ENCODE measurements around the gene TRIM14.
"Not testable (repeated sequence)": the region's sequence is repeated elsewhere in the genome, so short reads cannot be mapped to it uniquely, and the experiment has no call there.

TRIM14 gene

DNA sequence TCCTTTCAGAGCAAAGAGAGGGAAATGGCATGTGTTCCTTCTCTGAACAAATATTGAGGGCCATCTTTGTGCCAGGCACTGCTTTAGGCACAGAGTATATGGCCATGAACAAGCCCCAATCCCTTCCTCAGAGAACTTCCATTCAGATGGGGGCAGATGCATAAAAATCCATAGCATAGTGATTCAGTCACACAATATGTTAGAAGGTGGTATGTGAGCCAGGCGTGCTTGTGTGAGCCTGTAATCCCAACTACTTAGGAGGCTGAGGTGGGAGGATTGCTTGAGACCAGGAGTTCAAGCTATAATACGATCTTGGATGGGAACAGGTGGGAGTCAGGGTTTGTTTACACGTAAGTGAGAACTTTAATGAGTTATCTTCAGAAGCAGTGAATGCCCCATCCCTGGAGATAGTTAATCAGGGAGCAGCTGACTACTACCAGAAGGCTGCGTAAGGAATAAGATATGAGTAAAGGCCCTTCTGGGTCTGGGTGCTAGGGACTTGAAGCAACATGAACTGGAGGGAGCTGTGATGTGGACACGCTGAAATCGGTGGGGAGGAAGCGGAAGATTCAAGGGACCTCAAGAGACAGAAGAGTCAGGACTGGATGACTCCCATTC, 35.3 kb downstream of the TRIM14 start:
- DNase-seq = no peak

DNA sequence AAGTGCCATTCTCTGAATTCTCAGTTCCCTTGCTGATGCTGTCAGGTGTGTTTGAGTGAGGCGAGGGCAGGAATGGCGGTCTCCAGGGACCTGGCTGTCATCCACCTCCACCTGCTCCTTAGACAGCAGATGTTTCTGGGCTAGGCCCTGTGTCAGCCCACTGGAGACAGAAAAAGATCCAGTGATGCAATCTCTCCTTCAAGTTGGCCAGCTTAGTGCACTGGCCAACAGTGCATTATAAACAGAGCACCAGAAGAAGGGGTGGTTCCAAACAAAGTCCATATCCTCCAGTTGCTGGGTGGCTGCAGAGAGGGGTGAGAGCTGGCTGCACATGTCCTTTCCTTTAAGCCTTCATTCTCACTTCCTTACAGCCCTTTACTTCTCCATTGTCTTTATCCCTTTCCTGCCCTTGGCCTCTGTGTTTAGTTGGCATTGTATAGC, 35.9 kb downstream of the TRIM14 start:
- peak in 1 of 58 donors; percentile 9 for DNase-seq

DNA sequence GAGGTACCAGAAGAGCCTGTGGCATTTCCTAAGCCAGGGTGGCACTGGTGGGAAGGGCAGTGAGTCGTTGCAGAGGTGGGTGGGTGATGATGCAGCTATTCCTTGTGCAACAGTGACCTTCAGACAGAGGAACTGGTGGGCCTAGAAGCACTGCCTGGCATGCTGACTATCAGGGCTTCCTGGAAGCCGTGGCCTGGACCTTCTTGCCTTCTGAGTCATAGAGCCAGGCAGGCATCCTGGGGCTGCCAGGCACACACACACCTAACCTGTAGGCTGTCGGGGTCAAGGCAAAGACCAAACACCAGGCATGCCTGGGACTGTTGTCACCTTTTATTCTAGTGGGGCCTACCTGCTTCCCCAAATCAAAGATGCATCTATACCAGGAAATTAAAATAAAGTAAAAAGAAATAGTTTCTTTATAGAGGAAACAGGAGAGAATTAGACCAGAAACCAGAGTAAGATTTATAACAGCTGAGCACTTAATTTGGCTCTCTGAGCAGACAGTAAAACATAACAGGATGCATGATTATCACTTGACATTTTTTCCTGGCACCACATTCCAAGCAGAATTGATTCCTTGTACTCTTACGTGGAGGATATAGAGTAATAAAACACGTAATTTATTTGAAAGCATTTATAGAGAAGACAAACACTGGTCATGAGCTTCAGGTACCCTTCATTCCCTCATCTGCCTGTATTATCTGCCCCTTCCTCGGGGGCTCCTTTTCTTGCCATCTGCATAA, 37.4 kb downstream of the TRIM14 start:
- no peak for DNase-seq

DNA sequence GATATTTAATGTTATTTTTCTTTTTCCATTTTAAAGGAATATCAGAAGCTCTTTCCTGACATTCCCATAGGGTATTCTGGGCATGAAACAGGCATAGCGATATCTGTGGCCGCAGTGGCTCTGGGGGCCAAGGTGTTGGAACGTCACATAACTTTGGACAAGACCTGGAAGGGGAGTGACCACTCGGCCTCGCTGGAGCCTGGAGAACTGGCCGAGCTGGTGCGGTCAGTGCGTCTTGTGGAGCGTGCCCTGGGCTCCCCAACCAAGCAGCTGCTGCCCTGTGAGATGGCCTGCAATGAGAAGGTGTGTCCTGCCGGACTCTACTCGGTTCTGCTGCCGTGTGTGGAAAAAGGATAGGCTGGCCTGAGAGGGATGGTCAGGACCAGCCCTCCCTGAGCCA, 38.2 kb downstream of the TRIM14 start:
- DNase-seq = no peak

DNA sequence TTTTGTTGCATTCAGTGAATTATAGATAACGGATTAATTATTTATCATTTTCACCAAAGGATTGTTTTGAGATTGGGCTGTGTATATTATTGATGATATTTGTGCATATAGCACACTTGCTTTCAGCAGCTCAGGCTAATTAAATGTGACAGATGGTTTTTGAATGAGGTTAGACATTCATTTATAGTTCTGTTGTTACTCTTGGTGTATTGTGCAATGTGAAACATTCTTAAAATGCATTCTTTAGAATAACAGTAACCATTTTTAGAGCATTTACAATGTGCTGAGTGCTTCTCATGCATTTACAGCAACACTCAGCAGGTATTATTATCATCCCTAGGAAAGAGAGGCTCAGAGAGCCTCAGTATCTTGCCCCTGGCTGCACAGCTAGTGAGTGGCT, 38.7 kb downstream of the TRIM14 start:
- no peak for DNase-seq

DNA sequence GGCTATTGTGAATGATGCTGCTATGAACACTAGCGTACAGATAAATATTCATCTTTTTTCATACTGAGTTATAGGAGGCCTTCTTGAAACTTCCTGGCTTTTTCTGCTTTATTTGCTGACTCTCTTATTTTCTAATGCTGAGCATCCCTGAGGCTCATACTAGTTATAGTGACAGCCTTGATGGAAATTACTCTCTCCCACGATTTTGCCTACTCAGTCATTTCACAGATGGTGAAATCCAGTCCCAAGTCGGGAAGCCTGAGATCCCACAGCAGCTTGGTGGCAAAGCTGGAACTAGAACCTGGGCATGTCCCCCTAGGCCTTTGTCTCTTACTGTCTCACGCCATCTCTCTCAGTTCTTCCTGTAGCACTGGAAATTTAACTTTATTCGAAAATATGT, 40.1 kb downstream of the TRIM14 start:
- no peak for DNase-seq

DNA sequence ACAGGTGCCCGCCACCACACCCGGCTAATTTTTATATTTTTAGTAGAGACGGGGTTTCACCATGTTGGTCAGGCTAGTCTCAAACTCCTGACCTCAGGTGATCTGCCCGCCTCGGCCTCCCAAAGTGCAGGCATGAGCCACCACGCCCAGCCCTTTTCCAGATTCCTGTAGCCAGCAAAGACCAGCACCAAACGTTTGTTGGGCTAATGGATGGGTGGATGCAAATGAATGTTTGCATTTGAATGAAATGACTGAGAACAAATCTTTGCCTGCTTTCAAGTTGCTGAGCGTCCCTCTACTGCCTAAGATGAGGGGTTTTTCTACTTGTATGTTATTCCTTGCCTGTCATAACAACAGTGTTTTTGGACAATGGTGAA, 42.5 kb downstream of the TRIM14 start:
- DNase-seq = not testable (repeated sequence)

DNA sequence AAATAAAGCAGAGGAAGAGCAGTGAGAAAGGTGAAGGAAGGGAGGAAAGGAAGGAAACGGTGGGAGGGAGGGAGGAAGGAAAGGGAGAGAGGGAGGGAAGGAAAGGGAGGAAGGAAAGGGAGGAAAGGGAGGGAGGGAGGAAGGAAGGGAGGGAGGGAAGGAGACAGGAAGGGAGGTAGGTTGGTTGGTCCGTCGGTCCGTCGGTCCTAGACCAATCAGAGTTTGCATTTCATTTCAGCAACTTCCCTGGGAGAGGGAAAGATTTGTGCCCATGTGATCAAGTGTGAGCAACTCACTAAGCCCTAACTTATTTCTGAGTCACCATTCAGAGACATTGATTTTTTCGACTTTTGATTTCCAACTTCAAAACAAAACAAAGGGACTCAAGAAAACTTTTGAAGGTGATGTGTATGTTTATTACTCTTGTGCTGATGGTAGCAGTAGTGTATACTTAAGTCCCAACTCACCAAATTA, 43.7 kb downstream of the TRIM14 start:
- no peak for DNase-seq

DNA sequence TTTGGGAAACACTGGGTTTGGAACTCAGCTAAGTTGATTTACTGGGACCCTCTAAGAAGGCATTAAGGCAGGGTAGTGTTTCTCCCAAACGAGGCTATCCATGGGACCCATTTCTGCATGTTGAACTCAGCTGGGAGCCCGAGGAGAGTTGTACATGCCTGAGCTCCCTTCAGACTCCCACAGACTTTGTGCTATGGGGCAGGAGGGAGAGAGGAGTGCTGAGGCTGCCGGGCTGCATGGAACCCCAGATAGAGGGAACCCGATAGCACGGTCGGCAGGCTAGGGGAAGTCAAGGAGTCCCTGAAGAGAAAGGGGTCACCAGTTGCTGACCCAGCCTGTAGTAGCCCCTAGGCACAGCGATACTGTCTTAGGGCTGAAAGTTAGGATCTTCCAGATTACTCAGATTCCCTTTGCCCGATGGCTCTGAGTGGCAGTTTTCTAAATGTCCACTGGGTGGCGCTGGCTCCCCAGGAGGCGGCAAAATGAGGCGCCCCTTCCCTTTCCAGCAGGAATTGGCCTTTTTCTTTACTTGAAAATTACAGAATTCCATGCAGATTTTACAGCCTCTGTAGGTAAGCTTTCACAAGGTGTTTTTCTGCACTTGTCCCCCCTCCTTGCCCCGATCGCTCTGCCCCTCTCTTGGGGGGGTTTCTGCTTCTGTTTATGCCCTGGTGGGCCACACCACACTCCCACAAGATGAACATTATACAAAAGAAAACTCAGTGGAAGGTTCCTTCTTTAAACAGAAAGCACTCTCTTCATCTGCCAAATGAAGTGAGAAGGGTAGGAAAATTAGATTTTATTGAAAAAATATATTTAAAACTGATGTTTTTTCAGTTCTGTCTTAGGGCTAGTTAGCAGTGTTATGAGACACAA, 44.7 kb downstream of the TRIM14 start:
- peak in 50 of 58 donors; percentile 6 to 77 (median 32) for DNase-seq

DNA sequence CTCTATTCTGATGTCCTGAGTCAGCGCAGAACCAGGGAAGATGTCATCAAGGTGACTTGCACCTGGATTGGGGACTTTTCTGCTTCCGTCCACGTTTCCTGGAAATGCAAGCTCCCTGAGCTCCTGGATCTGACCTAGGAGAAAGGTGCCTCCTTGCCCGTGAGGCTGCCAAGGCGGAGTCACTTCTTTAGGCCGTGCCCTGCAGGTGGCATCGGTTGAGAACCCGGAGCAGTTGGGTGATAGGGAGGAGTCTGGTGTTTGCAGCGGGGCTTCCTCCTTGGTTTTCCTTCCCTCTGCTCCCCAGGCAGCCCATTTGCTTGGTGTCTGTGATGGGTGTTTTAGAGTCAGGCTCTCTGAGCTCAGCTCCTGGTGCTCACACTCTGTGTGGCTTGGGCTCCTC, 47.3 kb downstream of the TRIM14 start:
- DNase-seq = no peak

DNA sequence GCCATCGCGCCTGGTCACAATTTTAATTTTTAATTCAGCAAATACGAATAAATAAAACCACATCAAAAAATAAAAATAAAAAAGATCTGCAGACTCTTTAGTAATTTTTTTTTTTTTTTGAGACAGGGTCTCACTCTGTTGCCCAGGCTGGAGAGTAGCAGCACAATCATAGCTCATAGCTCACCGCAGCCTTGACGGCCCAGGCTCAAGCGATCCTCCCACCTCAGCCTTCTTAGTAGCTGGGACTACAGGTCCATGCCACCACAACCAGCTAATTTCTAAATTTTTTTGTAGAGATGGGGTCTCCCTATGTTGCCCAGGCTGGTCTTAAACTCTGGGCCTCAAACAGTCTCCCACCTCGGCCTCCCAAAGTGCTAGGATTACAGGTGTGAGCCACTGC, 48.3 kb downstream of the TRIM14 start:
- no peak for DNase-seq

DNA sequence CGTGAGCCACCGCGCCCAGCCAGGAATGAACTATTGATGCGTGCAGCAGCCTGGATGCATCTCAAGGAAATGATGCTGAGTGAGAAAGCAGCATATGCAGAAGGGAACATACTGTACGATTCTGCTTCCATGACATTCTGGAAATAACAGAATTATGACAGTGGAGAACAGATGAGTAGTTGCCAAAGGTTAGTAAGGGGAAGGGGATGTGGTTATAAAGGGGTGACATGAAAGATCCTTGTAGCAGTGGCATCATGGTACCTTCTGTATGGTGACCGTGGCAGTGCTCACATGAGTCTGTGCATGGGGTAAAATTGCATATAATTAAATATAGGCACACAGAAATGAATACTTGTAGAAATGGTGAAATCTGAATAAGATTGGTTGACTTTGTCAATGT, 49.5 kb downstream of the TRIM14 start:
- DNase-seq = no peak

DNA sequence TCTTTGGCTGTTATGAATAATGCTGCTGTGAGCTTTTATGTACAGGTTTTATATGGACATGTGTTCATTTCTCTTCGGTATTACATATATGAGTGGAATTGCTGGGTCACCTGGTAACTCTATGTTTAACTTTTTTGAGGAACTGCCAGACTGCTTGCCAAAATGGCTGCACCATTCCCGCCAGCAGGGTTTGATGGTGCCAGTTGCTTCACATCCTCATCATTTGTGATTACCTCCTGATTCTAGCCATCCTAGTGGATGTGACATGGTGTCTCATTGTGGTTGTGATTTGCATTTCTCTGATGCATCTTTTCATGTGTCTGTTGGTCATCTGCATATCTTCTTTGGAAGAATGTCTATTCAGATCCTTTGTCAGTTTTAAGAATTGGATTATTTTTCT, 51.8 kb downstream of the TRIM14 start:
- DNase-seq = no peak

DNA sequence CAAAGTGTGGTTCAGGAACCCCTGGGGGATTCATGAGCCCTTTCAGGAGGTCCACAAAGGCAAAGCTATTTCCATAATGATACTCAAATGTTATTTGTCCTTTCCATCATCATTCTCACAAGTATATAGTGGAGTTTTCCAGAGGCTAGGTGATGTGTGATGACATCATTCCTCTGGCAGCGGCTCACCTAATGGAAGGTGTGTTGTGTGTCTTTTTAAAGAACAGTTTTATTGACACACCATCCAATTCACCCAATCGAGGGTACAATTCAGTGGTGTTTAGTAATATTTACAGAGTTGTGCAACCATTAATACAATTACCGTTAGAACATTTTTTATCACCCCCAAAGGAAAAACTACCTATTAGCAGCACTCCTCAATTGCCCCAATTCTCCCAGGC, 52.8 kb downstream of the TRIM14 start:
- no peak for DNase-seq

DNA sequence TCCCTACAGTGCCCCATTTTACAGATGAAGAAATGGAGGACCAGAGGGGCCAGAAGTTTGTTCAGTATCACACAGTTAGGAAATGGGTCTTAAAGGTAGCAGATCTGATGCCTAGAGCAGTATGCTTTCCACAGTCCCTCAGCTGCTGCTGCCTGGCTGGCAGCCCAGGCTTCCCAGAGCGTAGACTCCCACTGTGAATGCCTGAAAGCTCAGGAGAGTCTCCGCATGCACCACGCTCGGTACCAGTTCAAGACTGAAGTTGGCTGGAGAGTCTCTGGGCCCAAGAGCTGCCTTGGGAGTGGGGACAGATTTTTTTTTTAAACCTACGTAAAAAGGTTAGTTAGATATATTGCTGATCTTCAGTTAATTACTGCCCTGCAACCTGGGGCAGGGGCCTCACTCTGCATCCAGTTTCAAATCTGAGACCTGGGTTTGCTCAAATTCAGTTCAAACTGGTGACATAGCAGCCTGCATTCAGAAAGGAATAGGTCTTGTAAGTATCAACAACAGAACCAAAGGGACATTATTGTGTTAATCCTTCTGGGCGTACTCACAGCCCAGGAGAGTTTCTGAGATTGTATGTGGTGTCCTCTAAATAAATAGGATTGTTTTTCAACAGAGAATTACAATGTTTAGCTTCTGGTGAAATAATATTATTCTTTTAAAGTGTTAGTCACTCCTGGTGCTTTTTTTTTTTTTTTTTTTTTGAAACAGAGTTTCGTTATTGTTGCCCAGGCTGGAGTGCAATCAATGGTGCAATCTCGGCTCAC, 54.2 kb downstream of the TRIM14 start:
- peak in 4 of 58 donors; percentile 3 to 14 (median 8) for DNase-seq

DNA sequence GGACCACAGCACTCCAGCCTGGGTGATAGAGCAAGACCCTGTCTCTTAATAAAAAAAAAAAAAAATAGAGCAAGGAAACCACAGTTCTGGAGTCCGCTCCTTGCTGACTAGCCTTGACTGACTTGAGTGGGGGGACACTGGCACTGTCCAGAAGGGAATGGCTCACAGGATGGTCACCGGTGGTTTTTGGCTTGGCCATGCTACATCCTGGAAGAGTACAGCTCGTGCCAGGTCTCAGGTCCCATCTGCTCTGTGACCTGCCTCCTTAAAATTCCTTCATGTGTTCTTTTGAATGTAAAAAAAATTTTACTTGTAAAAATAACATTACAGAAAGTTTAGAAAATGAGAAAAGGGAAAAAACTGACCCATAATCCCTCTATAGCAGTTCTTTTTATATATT, 56.9 kb downstream of the TRIM14 start:
- no peak for DNase-seq

DNA sequence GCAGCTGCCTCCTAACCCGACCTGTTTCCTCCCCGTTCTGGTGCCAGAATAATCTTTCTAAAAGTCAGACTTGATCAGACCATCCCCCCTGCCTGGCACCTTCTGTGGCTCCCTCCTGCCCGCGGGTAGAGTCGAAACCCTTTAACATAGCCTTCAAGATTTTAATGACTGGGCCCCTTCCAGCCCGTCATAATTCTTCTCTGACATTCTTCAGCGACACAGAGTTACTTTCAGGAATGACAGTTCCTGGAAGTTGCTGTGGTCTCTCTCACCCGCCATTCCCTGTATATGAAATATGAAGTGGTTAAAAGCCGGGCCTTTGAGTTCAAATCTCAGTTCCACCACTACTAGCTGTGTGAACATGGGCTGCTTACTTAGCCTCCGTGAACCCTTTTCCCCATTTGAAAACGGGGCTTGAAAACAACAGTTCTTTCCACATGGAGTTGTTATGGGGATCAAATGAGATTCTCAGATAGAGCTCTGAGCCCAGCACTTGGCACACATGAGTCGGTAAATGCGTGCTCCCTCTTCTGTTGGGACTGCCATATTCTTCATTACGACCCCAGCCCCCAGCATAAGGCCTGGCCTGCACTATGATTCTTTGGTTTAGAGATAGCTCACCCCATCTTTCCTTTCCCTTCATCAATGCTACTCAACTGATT, 61.8 kb downstream of the TRIM14 start:
- no peak for DNase-seq

DNA sequence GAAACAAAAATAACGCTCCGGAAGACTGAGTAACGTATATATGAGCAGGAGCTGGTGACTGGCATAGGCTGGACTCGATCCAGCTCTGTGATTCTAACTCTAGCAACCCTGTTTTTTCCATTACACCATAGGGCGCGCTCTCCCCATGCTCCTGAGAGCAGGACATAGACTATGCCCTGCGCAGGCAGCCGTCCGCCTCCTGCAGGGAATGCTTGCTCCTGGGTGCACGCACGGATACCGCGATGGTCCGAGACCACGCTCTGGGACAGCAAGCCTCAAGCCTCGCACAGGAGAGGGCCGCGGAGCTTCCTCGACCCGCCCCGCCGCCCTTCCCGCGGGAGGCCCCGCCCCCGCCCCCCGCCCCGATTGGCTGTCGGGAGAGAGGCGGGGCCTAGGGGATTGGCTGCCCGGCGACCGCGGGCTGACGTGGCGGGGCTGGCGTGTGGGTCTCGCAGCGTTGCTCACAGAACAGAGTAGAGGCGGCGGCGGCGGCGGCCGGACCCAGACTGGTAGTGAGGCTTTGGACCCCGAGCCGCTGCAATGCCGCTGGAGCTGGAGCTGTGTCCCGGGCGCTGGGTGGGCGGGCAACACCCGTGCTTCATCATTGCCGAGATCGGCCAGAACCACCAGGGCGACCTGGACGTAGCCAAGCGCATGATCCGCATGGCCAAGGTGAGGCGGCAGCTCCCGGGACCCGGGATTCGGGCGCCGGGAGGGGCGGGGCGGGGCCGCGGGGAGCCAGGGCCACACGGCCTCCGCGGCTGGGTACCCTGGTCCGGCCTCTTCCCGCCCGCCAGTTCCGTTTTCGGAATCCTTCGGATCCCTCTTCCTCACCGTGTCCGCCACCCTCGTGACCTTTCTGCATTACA, 62.5 kb downstream of the TRIM14 start, which contains the start of gene NANS:
TSS of gene NANS (plus strand) at position 464 of the 869 bp plus-strand sequence. CDS start at position 541, 77 bp downstream.
- peak; percentile 62 to 98 (median 89) for DNase-seq

DNA sequence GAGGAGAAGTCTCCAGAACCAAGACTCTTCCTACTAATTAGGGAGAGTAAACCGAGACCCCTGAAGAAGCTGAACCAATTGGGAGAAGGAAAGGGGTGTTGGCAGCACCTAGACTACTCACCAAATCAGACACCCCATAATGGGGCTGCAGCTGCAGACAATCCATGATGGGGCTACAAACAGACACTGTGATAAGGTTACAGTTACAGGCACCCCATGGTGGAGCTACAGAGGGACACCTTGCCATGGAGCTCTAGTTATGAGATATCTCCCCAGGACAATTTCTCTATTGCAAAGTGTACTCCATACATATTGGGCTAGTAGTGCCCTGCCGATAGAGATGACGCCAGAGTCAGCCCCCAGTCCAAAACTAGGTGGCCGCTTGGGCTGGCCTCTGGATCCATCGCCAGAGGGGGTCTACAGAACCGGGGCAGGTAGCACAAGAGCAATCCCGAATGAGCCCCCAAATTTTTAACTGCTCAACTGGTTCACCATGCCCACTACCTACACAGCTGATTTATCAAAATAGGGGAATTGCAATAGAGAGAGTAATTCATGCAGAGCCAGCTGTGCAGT, 64.6 kb downstream of the TRIM14 start:
- no peak for DNase-seq
